Lower lobe of right lung (tissue), 2 donors: Measurements from ENCODE around the gene AS3MT. TPM values are rescaled to one million over a fixed set of nuclear protein-coding genes. Genes with fewer than 3 reads are reported as not detected.
"Not testable (repeated sequence)": the region's sequence is repeated elsewhere in the genome, so short reads cannot be mapped to it uniquely, and the experiment has no call there.

ENCODE experiments used
- ATAC-seq, 2 donors: fragments of 200-7000 bp; cut with Tn5 transposase; one replicate each; pipeline ENCODE4 v1.9.1; 2020 to 2022; ENCODE audit warnings: mild to moderate bottlenecking in 2 of 2, moderate library complexity in 2 of 2
- DNase-seq: peaks from one replicate; pipeline ENCODE4 v3.0.0-alpha.2; 2020
- H3K27ac ChIP-seq: fragments of 200-600 bp; one replicate; pipeline ENCODE4 v1.8.0; 2022
- H3K27me3 ChIP-seq: fragments of 200-600 bp; one replicate; pipeline ENCODE4 v1.8.0; 2022; ENCODE audit warnings: low read depth
- H3K36me3 ChIP-seq: fragments of 200-600 bp; one replicate; pipeline ENCODE4 v1.8.0; 2022; ENCODE audit warnings: mild to moderate bottlenecking
- H3K4me1 ChIP-seq: fragments of 200-600 bp; one replicate; pipeline ENCODE4 v1.8.0; 2022
- H3K4me3 ChIP-seq: fragments of 200-600 bp; one replicate; pipeline ENCODE4 v1.8.0; 2022; ENCODE audit warnings: mild to moderate bottlenecking
- H3K9me3 ChIP-seq: fragments of 200-600 bp; one replicate; pipeline ENCODE4 v1.8.0; 2022
- CTCF ChIP-seq: fragments of 200-600 bp; IDR thresholded peaks from one replicate; pipeline ENCODE4 v1.8.0; 2022; ENCODE audit warnings: antibody characterized with exemption, mild to moderate bottlenecking
- intact Hi-C: fragments of 100-400 bp; cut with DNase I; formaldehyde crosslinking; loops from one replicate; pipeline ENCODE4 v1.11.0; 2022
- total RNA-seq: library from RNA; stranded (reverse); fragmentation: NEBNext Ultra II Directional; extraction: Animal tissue kit (Norgen Biotek cat#: 25700); gene quantifications from one replicate; pipeline ENCODE4 v1.2.1, GENCODE V29; 2021
- donor health status: DM: no; HTN: yes; CAD: no; lungs with severe emphysema.

AS3MT gene
- total RNA-seq, 1 donor from 2014 or later, result 1.9 TPM

DNA sequence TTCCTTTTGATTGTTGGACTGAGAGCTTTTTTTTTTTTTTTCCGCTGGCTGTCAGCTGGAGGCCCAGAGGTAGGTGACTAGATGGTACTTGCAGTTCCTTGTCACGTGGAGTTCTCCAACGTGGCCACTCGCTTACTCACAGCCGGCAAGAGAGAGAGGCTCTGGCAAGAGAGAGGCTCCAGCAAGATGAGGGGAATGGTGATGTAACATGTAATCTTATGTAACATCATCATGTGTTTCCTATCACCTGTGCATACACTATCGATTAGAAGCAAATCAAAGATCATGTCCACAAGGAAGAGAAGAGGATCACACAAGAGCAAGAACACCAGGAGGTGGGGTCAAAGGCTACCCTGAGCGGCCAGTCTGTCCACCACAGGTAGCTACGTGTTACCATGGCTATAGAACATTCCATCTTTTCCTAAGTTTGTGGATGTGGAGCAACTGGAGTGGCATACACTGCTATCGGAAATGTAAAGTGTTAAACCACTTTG, 19.2 kb upstream of the AS3MT start:
- no peak overlapping the region for H3K27ac ChIP-seq
- no peak overlapping the region for H3K4me3 ChIP-seq
- intact Hi-C loops, result no loop called here
- H3K9me3 ChIP-seq, result no peaks in the 10 kb centered on the region
- H3K4me1 ChIP-seq, result peaks cover 10% of the 10 kb centered on the region
- no peaks in the 10 kb centered on the region for H3K27me3 ChIP-seq
- no peaks in the 10 kb centered on the region for H3K36me3 ChIP-seq
- TF ChIP-seq CTCF, result no peak
- DNase-seq (no peak), ATAC-seq (peak in 1 of 2 donors; percentile 46)

DNA sequence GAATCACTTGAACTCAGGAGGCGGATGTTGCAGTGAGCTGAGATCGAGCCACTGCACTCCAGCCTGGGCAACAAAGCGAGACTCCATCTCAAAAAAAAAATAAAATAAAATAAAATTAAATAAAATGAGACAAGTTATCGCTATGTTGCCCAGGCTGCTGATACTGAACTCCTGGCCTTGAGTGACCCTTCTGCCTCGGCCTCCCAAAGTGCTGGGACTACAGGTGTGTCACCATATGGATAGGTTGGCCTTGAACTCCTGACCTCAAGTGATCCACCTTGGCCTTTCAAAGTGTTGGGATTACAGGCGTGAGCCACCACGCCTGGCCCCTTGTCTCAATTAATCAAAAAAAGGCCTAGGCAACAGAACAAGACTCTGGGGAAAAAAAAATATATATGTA, 16.0 kb upstream of the AS3MT start:
- H3K4me1 ChIP-seq, result peaks cover 22% of the 10 kb centered on the region
- DNase-seq, H3K27ac ChIP-seq, ATAC-seq, H3K36me3 ChIP-seq, H3K27me3 ChIP-seq, H3K9me3 ChIP-seq, intact Hi-C loops, H3K4me3 ChIP-seq: not testable (repeated sequence)

DNA sequence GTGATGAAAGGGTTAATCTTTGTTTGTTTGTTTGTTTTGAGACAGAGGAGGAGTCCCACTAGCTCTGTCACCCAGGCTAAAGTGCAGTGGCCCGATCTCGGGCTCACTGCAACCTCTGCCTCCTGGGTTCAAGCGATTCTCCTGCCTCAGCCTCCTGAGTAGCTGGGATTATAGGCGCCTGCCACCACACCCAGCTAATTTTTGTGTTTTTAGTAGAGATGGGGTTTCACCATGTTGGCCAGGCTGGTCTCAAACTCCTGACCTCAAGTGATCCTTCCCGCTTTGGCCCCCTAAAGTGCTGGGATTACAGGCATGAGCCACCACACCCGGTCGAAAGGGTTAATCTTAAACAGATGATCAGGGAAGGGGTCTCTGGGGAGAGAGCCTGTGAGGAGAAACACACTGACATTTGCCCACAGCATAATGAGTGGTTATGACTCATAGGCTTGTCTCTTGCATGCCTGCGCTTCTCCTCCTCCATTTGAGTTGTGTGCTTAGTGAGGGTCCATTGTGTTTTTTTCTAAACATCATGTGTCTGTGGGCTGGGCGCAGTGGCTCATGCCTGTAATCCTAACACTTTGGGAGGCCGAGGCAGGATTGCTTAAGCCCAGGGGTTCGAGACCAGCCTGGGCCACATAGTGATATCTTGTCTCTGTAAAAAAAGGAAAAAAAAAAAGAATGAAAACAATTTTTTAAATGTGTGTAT, 13.4 kb upstream of the AS3MT start:
- H3K27ac ChIP-seq, H3K9me3 ChIP-seq, ATAC-seq, H3K27me3 ChIP-seq, intact Hi-C loops, H3K4me3 ChIP-seq, DNase-seq, H3K36me3 ChIP-seq: not testable (repeated sequence)
- peaks cover 22% of the 10 kb centered on the region for H3K4me1 ChIP-seq

DNA sequence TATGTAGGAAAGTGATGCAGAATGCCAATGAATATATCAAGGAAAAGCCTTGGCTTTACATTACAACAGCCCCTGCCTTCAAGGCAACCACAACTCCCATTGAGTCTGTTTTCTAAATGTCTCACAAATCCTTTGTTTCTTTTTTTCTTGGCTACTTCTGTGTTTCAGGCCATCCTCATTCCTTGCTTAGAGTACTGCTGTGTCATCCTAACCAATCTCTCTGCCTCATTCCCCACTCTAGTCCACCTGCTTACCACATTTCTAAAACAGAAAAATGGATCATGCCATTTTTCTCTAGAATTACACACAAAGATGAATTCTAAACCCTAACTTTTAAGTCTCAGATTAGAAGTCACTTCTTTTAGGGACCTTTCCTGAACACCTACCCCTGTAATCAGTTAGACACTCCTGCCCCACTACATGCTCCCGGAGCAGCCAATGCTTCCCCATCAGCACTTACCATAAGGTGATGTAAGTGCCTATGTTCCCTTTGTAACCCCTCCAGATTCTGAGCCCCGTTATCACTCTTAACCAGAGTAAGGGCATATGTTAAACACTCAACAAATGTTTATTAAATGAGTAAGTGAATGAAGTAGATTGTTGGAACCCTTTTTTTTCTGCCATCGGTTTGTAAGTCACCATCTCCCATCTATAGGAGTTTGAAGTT, 12.4 kb upstream of the AS3MT start:
- Histone ChIP-seq H3K36me3 (peaks cover 19% of the 10 kb centered on the region), H3K27ac (no peak overlapping the region), H3K9me3 (no peaks in the 10 kb centered on the region), H3K4me3 (no peak overlapping the region), H3K4me1 (peaks cover 22% of the 10 kb centered on the region), H3K27me3 (no peaks in the 10 kb centered on the region)
- TF ChIP-seq CTCF, result no peak
- ATAC-seq, result no peak
- intact Hi-C loops, result no loop called here
- no peak for DNase-seq

- no peak for TF ChIP-seq CTCF
- peaks cover 40% of the 10 kb centered on the region for H3K36me3 ChIP-seq
- H3K4me3 ChIP-seq, result no peak overlapping the region
- H3K4me1 ChIP-seq, result peaks cover 13% of the 10 kb centered on the region
- H3K27me3 ChIP-seq, result no peaks in the 10 kb centered on the region
- intact Hi-C loops, result no loop called here
- no peak for DNase-seq
- ATAC-seq, result no peak
- no peak overlapping the region for H3K27ac ChIP-seq
- H3K9me3 ChIP-seq, result no peaks in the 10 kb centered on the region
Observed at GRCh38 chr10:102859911-102860310, 9.4 kb upstream of the AS3MT start.

DNA sequence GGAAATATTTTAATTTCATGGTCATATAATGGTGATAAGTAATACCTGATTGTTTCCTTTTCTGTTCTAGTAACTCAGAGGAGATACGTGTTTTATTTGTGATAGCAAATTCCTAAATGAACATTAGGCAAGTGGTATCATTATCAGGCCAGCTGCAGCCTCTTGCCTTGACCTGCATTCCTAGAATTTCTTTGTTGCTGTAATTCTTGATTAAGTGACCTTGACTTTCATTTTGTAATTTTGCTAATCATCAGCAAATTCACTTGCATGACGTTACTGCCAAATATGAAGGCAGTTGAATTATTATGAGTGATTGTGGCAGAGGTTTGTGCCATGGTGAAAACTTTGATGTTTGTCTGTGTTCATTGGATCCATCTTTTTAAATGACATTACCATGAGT, 5.6 kb upstream of the AS3MT start:
- Histone ChIP-seq H3K27ac (no peak overlapping the region), H3K9me3 (no peaks in the 10 kb centered on the region), H3K36me3 (peaks cover 48% of the 10 kb centered on the region), H3K4me3 (no peak overlapping the region), H3K4me1 (no peaks in the 10 kb centered on the region), H3K27me3 (no peaks in the 10 kb centered on the region)
- DNase-seq (no peak), ATAC-seq (no peak)
- no peak for TF ChIP-seq CTCF
- intact Hi-C loops, result no loop called here
